ENCODE data around the gene C1QTNF6.

GRCh38 chr22:37153901-37154300 is 34.1 kb downstream of the C1QTNF6 start:
- no peak for TF ChIP-seq CTCF (IDR thresholded peaks at IDR 0.05; ENCODE audit: poor library complexity, severe bottlenecking)
- no peak for TF ChIP-seq SMC3 (conservative IDR thresholded peaks at IDR 0.05; ENCODE audit: poor library complexity)
- TF ChIP-seq EZH2 (IDR thresholded peaks at IDR 0.05; ENCODE audit: borderline replicate concordance, insufficient read depth, low read length, poor library complexity, severe bottlenecking) = no peak
- no peak for TF ChIP-seq POLR2AphosphoS5 (IDR thresholded peaks at IDR 0.05)
- TF ChIP-seq REST (IDR thresholded peaks at IDR 0.05; ENCODE audit: borderline replicate concordance) = no peak
- TF ChIP-seq RAD21 (conservative IDR thresholded peaks at IDR 0.05) = no peak
- no peak for TF ChIP-seq TAF1 (IDR thresholded peaks at IDR 0.05; ENCODE audit: low read depth)
- no peak for TF ChIP-seq EP300 (conservative IDR thresholded peaks at IDR 0.05; ENCODE audit: poor library complexity, severe bottlenecking)
- TF ChIP-seq MXI1 (conservative IDR thresholded peaks at IDR 0.05; ENCODE audit: poor library complexity, severe bottlenecking) = no peak

Data from neural cell (in vitro differentiated cells).